Measurements from ENCODE around the gene PXN. TPM values are rescaled to one million over a fixed set of nuclear protein-coding genes. Genes with fewer than 3 reads are reported as not detected.

PXN gene
- total and polyA plus RNA-seq, 2 of the 13 experiments (the other 11 are each of a cell fraction or from before 2014, with no cell fraction given): 13.6 to 14.2 TPM

- Histone ChIP-seq H4K20me1 (ENCODE audit: insufficient read depth, low read length) (peaks cover 3% of the 10 kb centered on the region; the same call in 1 of the 2 replicates), H3K9ac (ENCODE audit: insufficient read depth, low read depth, low read length) (peak overlapping the region; percentile 84), H3K9me3 (ENCODE audit: low read length) (no peaks in the 10 kb centered on the region), H3K79me2 (ENCODE audit: insufficient read depth, low read length) (peaks cover 40% of the 10 kb centered on the region), H3K4me1 (ENCODE audit: insufficient read depth, low read length) (peaks cover 77% of the 10 kb centered on the region), H3K4me3 (replicated peaks in 1 of 3; ENCODE audit: insufficient read depth in 1 of 3, low read depth in 2 of 3, low read length in 3 of 3) (peak overlapping the region; percentile 76 to 97 (median 88)), H3K27me3 (ENCODE audit: control insufficient read depth in 1 of 2, insufficient read depth in 2 of 2, low read length in 2 of 2) (no peaks in the 10 kb centered on the region), H3K27ac (ENCODE audit: extremely low read length, insufficient read depth, low read length) (peak overlapping the region; percentile 53), H3K36me3 (replicated peaks in 1 of 2; ENCODE audit: control insufficient read depth in 1 of 2, insufficient read depth in 2 of 2, low read length in 2 of 2) (no peaks in the 10 kb centered on the region; a peak in 2 of 5 replicates), H3K4me2 (ENCODE audit: low read depth, low read length) (peak overlapping the region; percentile 85), H2AFZ (ENCODE audit: low read length) (no peak overlapping the region)
- ATAC-seq (no peak), FAIRE-seq (no peak), DNase-seq (ENCODE audit: low spot score) (no peak)
- ChIA-PET POLR2A (interaction anchor here (0.7 to 13.4 kb wide), 11 partner anchors 8 to 715 kb away, joined by 3 to 265 read pairs (median 4); partner anchors contain the start of genes RNU4-1, RNU4-2, RPLP0 and SIRT4), CTCF (ENCODE audit: low intra/inter-chr PET ratio, low total read pairs) (interaction anchor here (1.9 to 4.0 kb wide), 2 partner anchors 30 to 36 kb away, joined by 20 to 51 read pairs; no protein-coding TSS in a partner anchor)
- BruUV-seq (replicated peaks): no TSS peak
- WGBS (ENCODE audit: low lambda C conversion rate): 3% methylated on average over 9 of the region's 29 CpGs
- intact Hi-C loops (cut with micrococcal nuclease; ENCODE audit: unreplicated experiment): loop anchor here (1.0 kb wide), 1 partner anchor 37 kb away; no protein-coding TSS in a partner anchor
- in situ Hi-C loops (cut with HindIII; ENCODE audit: extremely low pct_ligation_motif_present, low pct_unique_long_range_greater_than_20kb): loop anchor here (5.0 to 10.0 kb wide), 2 partner anchors 33 to 50 kb away; no protein-coding TSS in a partner anchor
- no peak for TF ChIP-seq ZNF629 (CRISPR knock-in tag; conservative IDR thresholded peaks at IDR 0.05)
- no peak for TF ChIP-seq FOSL1 (CRISPR knock-in tag; IDR thresholded peaks at IDR 0.05; ENCODE audit: borderline replicate concordance)
- 0 out of 2 replicates have a peak, but pooled peaks have one; percentile 6 for TF ChIP-seq CBFB (CRISPR knock-in tag; IDR thresholded peaks at IDR 0.05)
- TF ChIP-seq SALL2 (CRISPR knock-in tag; IDR thresholded peaks at IDR 0.05): 0 out of 2 replicates have a peak, but pooled peaks have one; percentile 6
- peak; percentile 36; the same call in 1 of the 2 replicates for TF ChIP-seq AHR (CRISPR knock-in tag; IDR thresholded peaks at IDR 0.05)
- no peak for TF ChIP-seq PAX8 (CRISPR knock-in tag; IDR thresholded peaks at IDR 0.05; ENCODE audit: borderline replicate concordance)
- TF ChIP-seq NCOA1 (CRISPR knock-in tag; IDR thresholded peaks at IDR 0.05): no peak
- no peak for TF ChIP-seq UBTF (CRISPR knock-in tag; IDR thresholded peaks at IDR 0.05)
- TF ChIP-seq CREM (IDR thresholded peaks at IDR 0.05): no peak
- TF ChIP-seq CREM (CRISPR knock-in tag; IDR thresholded peaks at IDR 0.05): no peak
- no peak for TF ChIP-seq TCF7 (IDR thresholded peaks at IDR 0.05; ENCODE audit: low read depth)
- TF ChIP-seq ZNF607 (CRISPR knock-in tag; IDR thresholded peaks at IDR 0.05; ENCODE audit: borderline replicate concordance): no peak
- no peak for TF ChIP-seq FOXK1 (CRISPR knock-in tag; IDR thresholded peaks at IDR 0.05; ENCODE audit: borderline replicate concordance, low read depth)
- no peak for TF ChIP-seq RXRB (CRISPR knock-in tag; IDR thresholded peaks at IDR 0.05; ENCODE audit: borderline replicate concordance)
- peak; percentile 42; the same call in 1 of the 2 replicates for TF ChIP-seq FOXC1 (CRISPR knock-in tag; IDR thresholded peaks at IDR 0.05; ENCODE audit: borderline replicate concordance)
- no peak for TF ChIP-seq HIVEP1 (CRISPR knock-in tag; IDR thresholded peaks at IDR 0.05)
- TF ChIP-seq SMYD3 (CRISPR knock-in tag; IDR thresholded peaks at IDR 0.05): no peak
- no peak for TF ChIP-seq FOXP1 (IDR thresholded peaks at IDR 0.05)
- no peak for TF ChIP-seq FOXP1 (CRISPR knock-in tag; IDR thresholded peaks at IDR 0.05)
- no peak for TF ChIP-seq ELF3 (CRISPR knock-in tag; IDR thresholded peaks at IDR 0.05)
- TF ChIP-seq GABPB1 (CRISPR knock-in tag; IDR thresholded peaks at IDR 0.05): 0 out of 2 replicates have a peak, but pooled peaks have one; percentile 3
- no peak for TF ChIP-seq ZNF460 (CRISPR knock-in tag; IDR thresholded peaks at IDR 0.05; ENCODE audit: borderline replicate concordance)
- TF ChIP-seq FOXA1 (IDR thresholded peaks at IDR 0.05): no peak
- no peak for TF ChIP-seq FOXA1 (CRISPR knock-in tag; IDR thresholded peaks at IDR 0.05)
- TF ChIP-seq NAIF1 (CRISPR knock-in tag; IDR thresholded peaks at IDR 0.05; ENCODE audit: borderline replicate concordance): 0 out of 2 replicates have a peak, but pooled peaks have one; percentile 26
- TF ChIP-seq ZSCAN31 (CRISPR knock-in tag; IDR thresholded peaks at IDR 0.05; ENCODE audit: low read depth): no peak
- no peak for TF ChIP-seq ZNF329 (CRISPR knock-in tag; IDR thresholded peaks at IDR 0.05; ENCODE audit: low read depth)
Measured at GRCh38 chr12:120264904-120265472, 542 bp downstream of the PXN start.

All from HepG2 (cell line).